Karpas-422 (cell line): ENCODE data around the gene SELE. TPM values are rescaled to one million over a fixed set of nuclear protein-coding genes. Genes with fewer than 3 reads are reported as not detected.
"Not testable (repeated sequence)": the region's sequence is repeated elsewhere in the genome, so short reads cannot be mapped to it uniquely, and the experiment has no call there.

Experiments used
- DNase-seq: peaks from one replicate; pipeline ENCODE4 v3.0.0-alpha.2; 2015
- H2AFZ ChIP-seq: fragments of 200-600 bp; sonication (generic); 2 replicates; pipeline ENCODE4 v1.6.1; 2014; ENCODE audit warnings: antibody characterized with exemption, low read length, mixed read lengths
- H3K27ac ChIP-seq: fragments of 200-600 bp; sonication (generic); 2 replicates; pipeline ENCODE4 v1.5.1; 2014; ENCODE audit warnings: mild to moderate bottlenecking, low read length, moderate library complexity
- H3K27me3 ChIP-seq: fragments of 200-600 bp; sonication (generic); 2 replicates; pipeline ENCODE4 v1.6.1; 2014; ENCODE audit warnings: low read length, mixed read lengths
- H3K36me3 ChIP-seq: fragments of 200-600 bp; sonication (generic); 2 replicates; pipeline ENCODE4 v1.6.1; 2014; ENCODE audit warnings: low read length, mixed read lengths; ENCODE audit not compliant: insufficient read depth
- H3K4me1 ChIP-seq: fragments of 200-600 bp; sonication (generic); 2 replicates; pipeline ENCODE4 v1.6.1; 2014; ENCODE audit warnings: mild to moderate bottlenecking, low read length, mixed read lengths
- H3K4me2 ChIP-seq: fragments of 200-600 bp; sonication (generic); 2 replicates; pipeline ENCODE4 v1.6.1; 2014; ENCODE audit warnings: low read length, low read depth, mild to moderate bottlenecking; ENCODE audit not compliant: poor library complexity, severe bottlenecking
- H3K4me3 ChIP-seq: fragments of 200-600 bp; sonication (generic); 2 replicates; pipeline ENCODE4 v1.5.1; 2014; ENCODE audit warnings: mild to moderate bottlenecking, antibody characterized with exemption, low read length, mixed read lengths
- H3K79me2 ChIP-seq: fragments of 200-600 bp; sonication (generic); 2 replicates; pipeline ENCODE4 v1.6.1; 2014; ENCODE audit warnings: mild to moderate bottlenecking, low read length, mixed read lengths
- H3K9ac ChIP-seq: fragments of 200-600 bp; sonication (generic); 2 replicates; pipeline ENCODE4 v1.6.0; 2014; ENCODE audit warnings: low read length
- H3K9me2 ChIP-seq: fragments of 200-600 bp; sonication (generic), shearing (Covaris generic); replicated peaks from 2 replicates; pipeline ENCODE4 v1.6.0; 2014; ENCODE audit warnings: mild to moderate bottlenecking, low read length, moderate library complexity; ENCODE audit not compliant: insufficient read depth
- H3K9me3 ChIP-seq: fragments of 300-700, 200-600 bp; sonication (generic); 2 replicates; pipeline ENCODE4 v1.6.1; 2014; ENCODE audit warnings: low read length, mixed read lengths
- H4K20me1 ChIP-seq: fragments of 200-600 bp; sonication (generic); 2 replicates; pipeline ENCODE4 v1.6.1; 2014; ENCODE audit warnings: mild to moderate bottlenecking, antibody characterized with exemption, low read length, low read depth; ENCODE audit not compliant: insufficient read depth
- total RNA-seq: library from RNA; depleted of rRNA; stranded (reverse); fragments of >200 nt; shearing (Covaris generic); gene quantifications from 2 replicates; pipeline ENCODE4 v1.2.3, GENCODE V29; 2014; ENCODE audit warnings: low replicate concordance

The SELE gene
- total RNA-seq, 1 experiment from 2014 or later = not detected

- H3K4me3 ChIP-seq = no peak overlapping the region
- H3K4me1 ChIP-seq = peaks cover 4% of the 10 kb centered on the region
- no peaks in the 10 kb centered on the region for H3K79me2 ChIP-seq
- H3K27ac ChIP-seq = no peak overlapping the region
- no peaks in the 10 kb centered on the region for H4K20me1 ChIP-seq
- H3K36me3 ChIP-seq = no peaks in the 10 kb centered on the region
- no peak for DNase-seq
- no peaks in the 10 kb centered on the region for H3K9me3 ChIP-seq
- H3K4me2 ChIP-seq = no peak overlapping the region
- H3K27me3 ChIP-seq = no peaks in the 10 kb centered on the region
- no peak overlapping the region for H2AFZ ChIP-seq
- no peaks in the 10 kb centered on the region for H3K9me2 ChIP-seq
- H3K9ac ChIP-seq = no peak overlapping the region
Observed at GRCh38 chr1:169698976-169699375, 34.9 kb downstream of the SELE start.

- no peak overlapping the region for H3K27ac ChIP-seq
- H3K4me2 ChIP-seq = no peak overlapping the region
- no peaks in the 10 kb centered on the region for H3K9me3 ChIP-seq
- no peaks in the 10 kb centered on the region for H3K27me3 ChIP-seq
- no peak overlapping the region for H3K4me3 ChIP-seq
- DNase-seq = no peak
- H3K9ac ChIP-seq = no peak overlapping the region
- no peak overlapping the region for H2AFZ ChIP-seq
- H3K79me2 ChIP-seq = no peaks in the 10 kb centered on the region
- H3K9me2 ChIP-seq = no peaks in the 10 kb centered on the region
- H3K4me1 ChIP-seq = peaks cover 4% of the 10 kb centered on the region
- H3K36me3 ChIP-seq = no peaks in the 10 kb centered on the region
- no peaks in the 10 kb centered on the region for H4K20me1 ChIP-seq
Observed at GRCh38 chr1:169697755-169698154, 36.1 kb downstream of the SELE start.

DNA sequence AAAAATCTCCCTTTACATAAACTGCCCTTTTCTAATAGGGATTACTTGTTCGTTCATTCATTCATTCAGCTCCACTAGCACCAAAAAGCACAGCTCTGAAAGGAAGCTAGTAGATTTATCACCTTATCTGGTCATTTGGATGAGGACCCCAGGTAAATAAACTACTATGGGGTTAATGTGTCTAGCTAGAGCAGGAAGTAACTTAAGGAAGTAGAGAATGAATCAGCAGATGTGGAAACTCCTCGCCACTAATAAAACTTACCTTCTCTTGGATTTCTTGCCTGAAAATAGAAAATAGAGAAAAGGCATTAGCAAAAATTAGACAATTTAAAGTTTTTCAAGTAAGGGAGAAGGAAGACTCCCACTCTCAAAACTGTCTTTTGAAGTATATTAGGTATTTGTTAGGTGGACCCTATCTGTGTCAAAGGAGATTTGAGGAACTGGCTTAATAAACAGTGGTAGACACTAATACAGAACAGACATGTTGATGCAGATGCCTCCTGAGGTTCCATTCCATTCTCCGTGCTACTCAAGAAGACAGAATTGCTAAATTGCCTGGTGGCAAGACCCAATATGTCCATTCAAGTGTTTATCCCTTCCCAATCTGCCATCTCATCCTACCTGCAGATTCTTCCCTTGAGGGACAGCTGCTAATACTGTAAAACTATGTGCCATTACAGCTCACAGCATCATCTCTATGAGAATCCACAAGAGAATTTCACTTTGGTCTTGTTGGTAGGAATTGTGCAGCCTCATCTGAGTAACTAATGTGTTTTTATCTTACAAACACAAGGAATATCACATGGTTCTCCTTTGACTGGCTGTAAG, 37.4 kb downstream of the SELE start:
- H3K4me1 ChIP-seq = peaks cover 4% of the 10 kb centered on the region
- no peak overlapping the region for H3K9ac ChIP-seq
- no peak overlapping the region for H3K27ac ChIP-seq
- H3K79me2 ChIP-seq = no peaks in the 10 kb centered on the region
- no peaks in the 10 kb centered on the region for H3K9me2 ChIP-seq
- peak overlapping the region; percentile 41; the same call in 1 of the 2 replicates for H2AFZ ChIP-seq
- DNase-seq = no peak
- H3K9me3 ChIP-seq = no peaks in the 10 kb centered on the region
- no peak overlapping the region for H3K4me3 ChIP-seq
- H4K20me1 ChIP-seq = no peaks in the 10 kb centered on the region
- H3K36me3 ChIP-seq = no peaks in the 10 kb centered on the region
- no peak overlapping the region for H3K4me2 ChIP-seq
- no peaks in the 10 kb centered on the region for H3K27me3 ChIP-seq

GRCh38 chr1:169694304-169695075, 39.4 kb downstream of the SELE start:
- no peak for DNase-seq
- H3K4me2 ChIP-seq = no peak overlapping the region
- no peaks in the 10 kb centered on the region for H3K27me3 ChIP-seq
- H3K9ac ChIP-seq = no peak overlapping the region
- H3K4me1 ChIP-seq = no peaks in the 10 kb centered on the region
- no peak overlapping the region for H3K27ac ChIP-seq
- no peaks in the 10 kb centered on the region for H3K36me3 ChIP-seq
- H3K4me3 ChIP-seq = no peak overlapping the region
- H4K20me1 ChIP-seq = no peaks in the 10 kb centered on the region
- H3K9me2 ChIP-seq = no peaks in the 10 kb centered on the region
- no peaks in the 10 kb centered on the region for H3K9me3 ChIP-seq
- no peak overlapping the region for H2AFZ ChIP-seq
- H3K79me2 ChIP-seq = no peaks in the 10 kb centered on the region

DNA sequence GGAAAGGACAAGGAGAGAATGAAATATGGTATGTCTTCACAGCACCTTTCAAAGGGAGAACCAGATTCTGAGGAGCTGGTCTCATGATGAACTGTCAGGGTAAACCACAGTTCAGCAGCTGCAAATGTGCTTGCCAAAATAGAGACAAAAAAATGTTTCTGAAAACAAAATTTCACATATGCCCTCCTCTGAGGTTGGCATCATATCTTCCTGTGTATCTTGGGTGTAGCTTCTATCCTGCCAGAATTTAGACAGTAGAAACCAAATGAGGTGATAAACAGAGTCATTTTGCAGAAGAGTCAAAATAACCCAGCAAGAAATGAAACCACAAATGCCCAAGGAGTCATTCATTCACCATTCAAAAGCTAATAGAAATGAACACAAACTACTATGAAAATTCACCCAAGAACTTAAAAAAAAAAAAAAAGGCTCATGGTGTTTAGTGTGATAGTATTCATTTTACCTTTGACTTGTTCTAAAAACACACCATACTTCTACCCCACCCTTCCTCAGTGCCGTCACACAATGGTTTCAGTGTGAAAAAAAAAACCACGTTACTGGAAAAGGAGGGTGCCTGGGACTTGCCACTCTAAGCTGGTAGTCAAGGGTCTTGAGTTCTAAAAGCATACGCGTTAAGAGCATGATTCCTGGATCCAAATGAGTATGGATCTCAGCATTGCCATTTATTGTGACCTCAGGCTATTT, 41.0 kb downstream of the SELE start:
- Histone ChIP-seq H3K9me2 (no peaks in the 10 kb centered on the region), H3K27me3 (no peaks in the 10 kb centered on the region), H3K9me3 (no peaks in the 10 kb centered on the region), H3K79me2 (no peaks in the 10 kb centered on the region), H3K9ac (no peak overlapping the region), H3K4me3 (no peak overlapping the region), H3K36me3 (no peaks in the 10 kb centered on the region), H2AFZ (no peak overlapping the region), H3K4me2 (no peak overlapping the region), H3K27ac (no peak overlapping the region), H3K4me1 (no peaks in the 10 kb centered on the region), H4K20me1 (no peaks in the 10 kb centered on the region)
- peak; percentile 26 for DNase-seq

GRCh38 chr1:169690489-169690888, 43.4 kb downstream of the SELE start:
- Histone ChIP-seq H4K20me1 (no peaks in the 10 kb centered on the region), H3K79me2 (no peaks in the 10 kb centered on the region), H3K9ac (no peak overlapping the region), H2AFZ (no peak overlapping the region), H3K36me3 (no peaks in the 10 kb centered on the region), H3K9me3 (no peaks in the 10 kb centered on the region), H3K9me2 (no peaks in the 10 kb centered on the region), H3K27me3 (no peaks in the 10 kb centered on the region), H3K4me3 (no peak overlapping the region), H3K27ac (no peak overlapping the region), H3K4me2 (no peak overlapping the region), H3K4me1 (no peaks in the 10 kb centered on the region)
- no peak for DNase-seq

DNA sequence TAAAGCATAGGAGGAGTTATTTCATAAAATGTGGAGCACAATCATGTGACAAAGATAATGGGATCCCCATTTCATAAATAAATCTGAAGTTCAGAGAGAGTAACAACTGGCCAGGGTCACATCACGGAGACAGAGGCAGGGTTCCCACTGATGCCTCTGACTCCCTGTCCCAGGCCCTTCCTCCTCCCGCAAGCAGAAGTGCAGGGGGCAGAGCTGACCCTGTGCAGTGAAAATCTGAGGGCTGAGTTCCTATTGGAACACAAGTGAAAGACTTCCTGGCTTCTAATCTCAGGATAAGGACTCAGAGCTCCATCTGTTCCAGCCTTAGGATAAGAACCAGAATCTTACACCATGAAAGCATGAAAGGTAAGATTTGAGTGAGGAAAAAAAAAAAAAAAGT, 44.5 kb downstream of the SELE start:
- H3K9me2 ChIP-seq = no peaks in the 10 kb centered on the region
- no peak overlapping the region for H2AFZ ChIP-seq
- no peaks in the 10 kb centered on the region for H3K27me3 ChIP-seq
- H3K4me1 ChIP-seq = no peaks in the 10 kb centered on the region
- no peaks in the 10 kb centered on the region for H3K79me2 ChIP-seq
- no peak overlapping the region for H3K4me3 ChIP-seq
- no peaks in the 10 kb centered on the region for H4K20me1 ChIP-seq
- H3K4me2 ChIP-seq = no peak overlapping the region
- H3K36me3 ChIP-seq = no peaks in the 10 kb centered on the region
- H3K27ac ChIP-seq = no peak overlapping the region
- H3K9ac ChIP-seq = no peak overlapping the region
- no peak for DNase-seq
- H3K9me3 ChIP-seq = no peaks in the 10 kb centered on the region

DNA sequence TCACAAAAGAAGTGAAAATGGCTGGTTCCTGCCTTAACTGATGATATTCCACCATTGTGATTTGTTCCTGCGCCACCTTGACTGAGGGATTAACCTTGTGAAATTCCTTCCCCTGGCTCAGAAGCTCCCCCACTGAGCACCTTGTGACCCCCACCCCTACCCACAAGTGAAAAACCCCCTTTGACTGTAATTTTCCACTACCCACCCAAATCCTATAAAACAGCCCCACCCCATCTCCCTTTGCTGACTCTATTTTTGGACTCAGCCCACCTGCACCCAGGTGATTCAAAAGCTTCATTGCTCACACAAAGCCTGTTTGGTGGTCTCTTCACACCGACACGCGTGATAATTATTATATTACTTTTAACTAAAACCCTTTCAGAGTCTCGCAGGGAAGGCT, 45.5 kb downstream of the SELE start:
- H2AFZ ChIP-seq, DNase-seq, H3K36me3 ChIP-seq, H3K4me1 ChIP-seq, H3K27ac ChIP-seq, H3K9ac ChIP-seq, H4K20me1 ChIP-seq, H3K79me2 ChIP-seq, H3K9me3 ChIP-seq, H3K27me3 ChIP-seq, H3K9me2 ChIP-seq, H3K4me3 ChIP-seq, H3K4me2 ChIP-seq: not testable (repeated sequence)
